HEK293 (cell line): Measurements from ENCODE around the gene SMAGP.

Experiments
- CTCF ChIP-seq: fragments of 450-650 bp; formaldehyde crosslinking; IDR thresholded peaks from 2 replicates; pipeline ENCODE4 v1.5.1; 2016; ENCODE audit warnings: missing biosample characterization, missing genetic modification characterization
- KLF1 ChIP-seq: fragments of 450-650 bp; formaldehyde crosslinking; IDR thresholded peaks from 2 replicates; pipeline ENCODE4 v1.5.1; 2016; ENCODE audit warnings: missing biosample characterization, missing genetic modification characterization
- YY1 ChIP-seq: fragments of 450-650 bp; formaldehyde crosslinking; IDR thresholded peaks from 2 replicates; pipeline ENCODE4 v1.5.1; 2018; ENCODE audit warnings: missing biosample characterization, missing genetic modification characterization
- ZNF138 ChIP-seq: fragments of 450-650 bp; formaldehyde crosslinking; IDR thresholded peaks from 2 replicates; pipeline ENCODE4 v1.5.1; 2016; ENCODE audit warnings: missing biosample characterization, missing genetic modification characterization, borderline replicate concordance
- ZNF274 ChIP-seq, 2 experiments: fragments of 200-500 bp in 1 of 2; fragments of 450-650 bp in 1 of 2; sonication (Bioruptor generic) in 1 of 2; formaldehyde crosslinking in 1 of 2; IDR thresholded peaks; 2 replicates each; pipeline versions ENCODE4 v1.5.1 to v1.6.1; 2014 to 2016; ENCODE audit warnings: borderline replicate concordance in 1 of 2, inconsistent platforms in 1 of 2, low read length in 1 of 2, missing biosample characterization in 1 of 2, missing genetic modification characterization in 1 of 2
- ZNF302 ChIP-seq: fragments of 450-650 bp; formaldehyde crosslinking; IDR thresholded peaks from 2 replicates; pipeline ENCODE4 v1.5.1; 2016; ENCODE audit warnings: missing biosample characterization, missing genetic modification characterization, low read depth
- ZNF324 ChIP-seq: fragments of 450-650 bp; formaldehyde crosslinking; IDR thresholded peaks from 2 replicates; pipeline ENCODE4 v1.5.1; 2016; ENCODE audit warnings: missing biosample characterization, missing genetic modification characterization
- ZNF416 ChIP-seq: fragments of 450-650 bp; formaldehyde crosslinking; IDR thresholded peaks from 2 replicates; pipeline ENCODE4 v1.5.1; 2016; ENCODE audit warnings: missing biosample characterization, missing genetic modification characterization
- ZNF670 ChIP-seq: fragments of 450-650 bp; formaldehyde crosslinking; IDR thresholded peaks from 2 replicates; pipeline ENCODE4 v1.5.1; 2016; ENCODE audit warnings: missing biosample characterization, missing genetic modification characterization, low read depth
- ZNF837 ChIP-seq: fragments of 450-650 bp; formaldehyde crosslinking; IDR thresholded peaks from 2 replicates; pipeline ENCODE4 v1.5.1; 2016; ENCODE audit warnings: missing biosample characterization, missing genetic modification characterization

GRCh38 chr12:51234530-51234929 lies 35.7 kb downstream of the SMAGP start:
- TF ChIP-seq ZNF138 (no peak), KLF1 (tag by site-specific recombination) (no peak), ZNF416 (tag by site-specific recombination) (no peak), CTCF (tag by site-specific recombination) (no peak), ZNF670 (tag by site-specific recombination) (no peak), ZNF324 (tag by site-specific recombination) (no peak), ZNF837 (no peak), ZNF274 (IDR thresholded peaks at IDR 0.05; ENCODE audit: low read length) (no peak), ZNF274 (tag by site-specific recombination; IDR thresholded peaks at IDR 0.05; ENCODE audit: borderline replicate concordance) (no peak), ZNF302 (tag by site-specific recombination) (no peak), YY1 (tag by site-specific recombination) (no peak)
